HCT116 (cell line): ENCODE measurements around the gene HBG1. TPM values are rescaled to one million over a fixed set of nuclear protein-coding genes. Genes with fewer than 3 reads are reported as not detected.

Experiments used
- ATAC-seq: fragments of 200-7000 bp; cut with Tn5 transposase; 2 replicates; pipeline ENCODE4 v1.9.1; 2020; ENCODE audit warnings: mild to moderate bottlenecking, moderate library complexity
- BruUV-seq: library from RNA; stranded (reverse); fragments of 400-500 nt; replicated peaks from 2 replicates; lab custom pipeline; 2021; lab: Mats Ljungman, UMichigan
- CTCF ChIA-PET: fragments of 300-600 bp; sonication (Branson Sonifier 250); formaldehyde crosslinking; loops from one replicate; lab custom pipeline; 2021; ENCODE audit warnings: antibody characterized with exemption; lab: Charles Lee
- POLR2A ChIA-PET: fragments of 300-600, 350-600 bp; sonication (Branson Sonifier 250); formaldehyde crosslinking; loops from one replicate; lab custom pipeline; 2021; ENCODE audit warnings: antibody characterized with exemption; lab: Charles Lee
- RAD21 ChIA-PET, 2 experiments: fragments of 300-600 bp; sonication (Branson Sonifier 250); formaldehyde crosslinking; loops; one replicate each; lab custom pipeline; 2023; ENCODE audit warnings: low total read pairs in 2 of 2; ENCODE audit not compliant: uncharacterized antibody in 2 of 2, unreplicated experiment in 2 of 2, low non-redundant PET in 1 of 2; lab: Charles Lee
- DNase-seq: peaks from one replicate; pipeline ENCODE4 v3.0.0-alpha.2; 2010; ENCODE audit warnings: low read depth, low spot score
- H2AFZ ChIP-seq: fragments of 200-600 bp; shearing (Covaris generic), sonication (generic); 2 replicates; pipeline ENCODE4 v1.6.1; 2017; ENCODE audit warnings: low read depth, mixed run types, mixed read lengths, antibody characterized with exemption, low read length; ENCODE audit not compliant: poor library complexity, severe bottlenecking
- H3K27ac ChIP-seq: 2 replicates; pipeline ENCODE4 v1.5.1; 2012; ENCODE audit warnings: low read depth, low read length
- H3K27me3 ChIP-seq: fragments of 200-600 bp; sonication (generic); 2 replicates; pipeline ENCODE4 v1.6.1; 2016; ENCODE audit warnings: mixed run types, low read length, mixed read lengths; ENCODE audit not compliant: insufficient read depth
- H3K36me3 ChIP-seq, 2 experiments: fragments of 200-500 bp in 1 of 2; fragments of 200-600 bp in 1 of 2; sonication (Bioruptor generic) in 1 of 2; sonication (generic) in 1 of 2; 2 replicates each; pipeline versions ENCODE4 v1.5.1 to v1.6.1; 2014 to 2016; ENCODE audit warnings: low read length in 2 of 2, inconsistent platforms in 1 of 2, mixed read lengths in 1 of 2, mixed run types in 1 of 2; ENCODE audit not compliant: insufficient read depth in 2 of 2, control insufficient read depth in 1 of 2
- H3K4me1 ChIP-seq, 2 experiments: fragments of 200-600 bp in 1 of 2; sonication (generic) in 1 of 2; 2 replicates each; pipeline versions ENCODE4 v1.5.1 to v1.6.1; 2012 to 2017; ENCODE audit warnings: low read length in 2 of 2, inconsistent platforms in 1 of 2, mild to moderate bottlenecking in 1 of 2, mixed read lengths in 1 of 2, mixed run types in 1 of 2, moderate library complexity in 1 of 2; ENCODE audit not compliant: insufficient read depth in 2 of 2, control insufficient read depth in 1 of 2
- H3K4me2 ChIP-seq: fragments of 200-600 bp; sonication (generic); 2 replicates; pipeline ENCODE4 v1.6.1; 2017; ENCODE audit warnings: mixed run types, low read length, mixed read lengths
- H3K4me3 ChIP-seq, 2 experiments: fragments of 200-600 bp in 1 of 2; sonication (generic) in 1 of 2; replicated peaks in 1 of 2; 2 replicates each; pipeline ENCODE4 v1.5.1; 2011 to 2016; ENCODE audit warnings: low read length in 2 of 2, control low read depth in 1 of 2, low read depth in 1 of 2, mild to moderate bottlenecking in 1 of 2, mixed read lengths in 1 of 2, mixed run types in 1 of 2
- H3K79me2 ChIP-seq: fragments of 200-600 bp; sonication (generic); 2 replicates; pipeline ENCODE4 v1.6.1; 2017; ENCODE audit warnings: mild to moderate bottlenecking, mixed run types, low read length, moderate library complexity, mixed read lengths; ENCODE audit not compliant: insufficient read depth
- H3K9ac ChIP-seq: fragments of 200-600 bp; sonication (generic); 2 replicates; pipeline ENCODE4 v1.6.1; 2016; ENCODE audit warnings: low read length, mixed read lengths
- H3K9me2 ChIP-seq: fragments of 200-600 bp; sonication (generic), shearing (Covaris generic); 2 replicates; pipeline ENCODE4 v1.6.1; 2017; ENCODE audit warnings: mixed run types, mild to moderate bottlenecking, moderate library complexity; ENCODE audit not compliant: insufficient read depth
- H3K9me3 ChIP-seq, 2 experiments: fragments of 200-500 bp in 1 of 2; fragments of 200-600 bp in 1 of 2; sonication (Bioruptor generic) in 1 of 2; sonication (generic) in 1 of 2; 2 replicates each; pipeline ENCODE4 v1.6.1; 2014 to 2017; ENCODE audit warnings: low read length in 2 of 2, mixed read lengths in 2 of 2, inconsistent platforms in 1 of 2, low read depth in 1 of 2, mild to moderate bottlenecking in 1 of 2, mixed run types in 1 of 2, moderate library complexity in 1 of 2; ENCODE audit not compliant: control insufficient read depth in 1 of 2, insufficient read depth in 1 of 2
- H4K20me1 ChIP-seq: fragments of 200-600 bp; sonication (generic), shearing (Covaris generic); 2 replicates; pipeline ENCODE4 v1.6.1; 2017; ENCODE audit warnings: mixed run types, mild to moderate bottlenecking, moderate library complexity; ENCODE audit not compliant: insufficient read depth
- CBX3 ChIP-seq: IDR thresholded peaks from 2 replicates; pipeline ENCODE4 v1.6.1; 2012; ENCODE audit warnings: low read depth
- ELF1 ChIP-seq: IDR thresholded peaks from 2 replicates; pipeline ENCODE4 v1.6.1; 2012; ENCODE audit warnings: low read depth, borderline replicate concordance
- EZH2 ChIP-seq: fragments of 200-600 bp; sonication (generic); IDR thresholded peaks from 2 replicates; pipeline ENCODE4 v1.6.1; 2017; ENCODE audit warnings: antibody characterized with exemption, mixed run types
- JUND ChIP-seq: IDR thresholded peaks from 2 replicates; pipeline ENCODE4 v1.6.1; 2012
- MAX ChIP-seq: IDR thresholded peaks from 2 replicates; pipeline ENCODE4 v1.6.1; 2012
- POLR2A ChIP-seq: IDR thresholded peaks from 2 replicates; pipeline ENCODE4 v1.7.0; 2011; ENCODE audit warnings: borderline replicate concordance; ENCODE audit not compliant: insufficient read depth, insufficient read length; ENCODE audit errors: extremely low read depth
- TCF7L2 ChIP-seq: IDR thresholded peaks from 2 replicates; pipeline ENCODE4 v1.7.0; 2011; ENCODE audit warnings: borderline replicate concordance, inconsistent platforms; ENCODE audit not compliant: insufficient read depth, insufficient read length; ENCODE audit errors: extremely low read depth
- ZFX ChIP-seq: fragments of 450-650 bp; IDR thresholded peaks from 2 replicates; pipeline ENCODE4 v1.6.1; 2017
- intact Hi-C: fragments of 100-400 bp; cut with micrococcal nuclease; formaldehyde crosslinking; loops from 2 replicates; pipeline ENCODE4 v1.10.0; 2022
- total RNA-seq: library from RNA; stranded (reverse); gene quantifications from one replicate; pipeline ENCODE4 v1.2.1, GENCODE V29; 2021; ENCODE audit not compliant: unreplicated experiment

Gene HBG1
- total RNA-seq, 1 experiment from 2014 or later: 3.6 TPM

GRCh38 chr11:5226732-5227310 lies 22.8 kb downstream of the HBG1 start, which contains the start of gene HBB:
TSS of gene HBB (minus strand) at chr11:5227071. CDS start at chr11:5227021, 50 bp downstream.
- ATAC-seq: no peak
- Histone ChIP-seq H4K20me1 (no peaks in the 10 kb centered on the region), H3K9me2 (no peaks in the 10 kb centered on the region), H2AFZ (no peak within 1 kb of the TSS), H3K9ac (no peak within 1 kb of the TSS), H3K27ac (no peak within 1 kb of the TSS), H3K27me3 (no peaks in the 10 kb centered on the region), H3K79me2 (no peaks in the 10 kb centered on the region), H3K4me1 (no peaks in the 10 kb centered on the region), H3K9me3 (no peaks in the 10 kb centered on the region), H3K4me2 (no peak within 1 kb of the TSS), H3K4me3 (no peak within 1 kb of the TSS), H3K36me3 (no peaks in the 10 kb centered on the region)
- intact Hi-C loops: no loop called here
- CTCF ChIA-PET: no interaction called here
- no TSS peak for BruUV-seq
- POLR2A ChIA-PET: no interaction called here
- no peak for DNase-seq
- RAD21 ChIA-PET: no interaction called here
- TF ChIP-seq MAX (no peak), TCF7L2 (no peak), ZFX (no peak), CBX3 (no peak), ELF1 (no peak), JUND (no peak), POLR2A (no peak)

GRCh38 chr11:5225480-5225871 lies 24.2 kb downstream of the HBG1 start:
- DNase-seq (no peak), ATAC-seq (no peak)
- H3K9me3 ChIP-seq: no peaks in the 10 kb centered on the region
- no peaks in the 10 kb centered on the region for H3K27me3 ChIP-seq
- H3K9me2 ChIP-seq: no peaks in the 10 kb centered on the region
- no peak overlapping the region for H3K27ac ChIP-seq
- CTCF ChIA-PET: no interaction called here
- POLR2A ChIA-PET: no interaction called here
- H3K4me1 ChIP-seq: no peaks in the 10 kb centered on the region
- H4K20me1 ChIP-seq: no peaks in the 10 kb centered on the region
- no peak overlapping the region for H3K4me3 ChIP-seq
- intact Hi-C loops: no loop called here
- H3K36me3 ChIP-seq: no peaks in the 10 kb centered on the region
- no peak for TF ChIP-seq ZFX
- no peak for TF ChIP-seq EZH2
- no peaks in the 10 kb centered on the region for H3K79me2 ChIP-seq
- no peak overlapping the region for H3K9ac ChIP-seq
- RAD21 ChIA-PET: no interaction called here
- H3K4me2 ChIP-seq: no peak overlapping the region
- BruUV-seq: no TSS peak
- no peak overlapping the region for H2AFZ ChIP-seq
